T47D (cell line): Measurements from ENCODE around the gene TCHP.

Source experiments
- DNase-seq, 2 experiments: peaks; one replicate each; pipeline versions ENCODE4 v3.0.0 to v3.0.0-alpha.2; 2011 to 2012; ENCODE audit warnings: low read depth in 1 of 2, low spot score in 1 of 2
- JUND ChIP-seq: IDR thresholded peaks from 2 replicates; pipeline ENCODE4 v1.6.1; 2012; ENCODE audit warnings: low read depth
- in situ Hi-C: cut with HindIII; loops from 2 replicates; pipeline ENCODE4 v1.10.0; 2016; ENCODE audit warnings: low sequenced_read_pairs, low pct_unique_long_range_greater_than_20kb

The TCHP gene

GRCh38 chr12:109951751-109952150, 51.7 kb downstream of the TCHP start:
- TF ChIP-seq JUND, result no peak
- in situ Hi-C loops, result no loop called here
- DNase-seq, result no peak

DNA sequence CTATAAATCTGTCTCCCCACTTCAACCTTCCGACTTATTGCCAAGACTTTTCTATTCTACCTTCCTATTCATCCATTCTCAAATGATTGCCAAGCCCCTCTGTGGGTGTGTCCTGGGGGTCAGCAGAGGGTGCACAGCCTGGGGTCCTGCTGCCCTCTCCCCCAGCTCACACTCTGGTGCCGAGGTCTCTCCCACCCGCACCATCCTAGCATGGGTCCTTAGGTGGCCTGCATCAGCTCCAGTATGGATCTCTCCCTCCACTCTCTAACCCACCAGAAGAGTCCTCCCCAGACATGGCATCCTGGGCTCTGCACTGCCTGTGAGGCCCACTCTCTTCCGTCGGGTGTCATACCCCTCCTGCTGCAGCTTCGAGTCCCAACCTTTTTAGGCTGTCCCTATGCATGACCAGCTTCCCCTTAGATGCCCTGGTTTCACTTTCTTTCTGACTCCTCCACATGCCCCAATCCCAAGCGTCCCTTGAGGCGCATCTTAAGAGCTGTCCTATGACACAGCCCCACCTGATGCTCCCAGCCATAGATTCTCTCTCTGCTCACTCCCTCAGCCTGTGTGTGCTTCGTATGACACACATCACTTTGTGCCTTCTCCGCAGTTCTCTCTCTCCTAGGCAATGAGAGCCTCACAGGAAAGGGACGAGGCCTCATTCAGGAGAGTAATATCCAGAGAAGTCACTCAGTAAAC, 52.2 kb downstream of the TCHP start:
- in situ Hi-C loops, result no loop called here
- TF ChIP-seq JUND, result no peak
- no peak for DNase-seq

GRCh38 chr12:109952873-109953272, 52.8 kb downstream of the TCHP start:
- in situ Hi-C loops, result no loop called here
- no peak for TF ChIP-seq JUND
- no peak for DNase-seq

GRCh38 chr12:109953656-109954055, 53.6 kb downstream of the TCHP start:
- DNase-seq, result no peak
- TF ChIP-seq JUND, result no peak
- in situ Hi-C loops, result no loop called here

GRCh38 chr12:109958374-109958773, 58.3 kb downstream of the TCHP start:
- no peak for DNase-seq
- TF ChIP-seq JUND, result no peak
- in situ Hi-C loops, result no loop called here

DNA sequence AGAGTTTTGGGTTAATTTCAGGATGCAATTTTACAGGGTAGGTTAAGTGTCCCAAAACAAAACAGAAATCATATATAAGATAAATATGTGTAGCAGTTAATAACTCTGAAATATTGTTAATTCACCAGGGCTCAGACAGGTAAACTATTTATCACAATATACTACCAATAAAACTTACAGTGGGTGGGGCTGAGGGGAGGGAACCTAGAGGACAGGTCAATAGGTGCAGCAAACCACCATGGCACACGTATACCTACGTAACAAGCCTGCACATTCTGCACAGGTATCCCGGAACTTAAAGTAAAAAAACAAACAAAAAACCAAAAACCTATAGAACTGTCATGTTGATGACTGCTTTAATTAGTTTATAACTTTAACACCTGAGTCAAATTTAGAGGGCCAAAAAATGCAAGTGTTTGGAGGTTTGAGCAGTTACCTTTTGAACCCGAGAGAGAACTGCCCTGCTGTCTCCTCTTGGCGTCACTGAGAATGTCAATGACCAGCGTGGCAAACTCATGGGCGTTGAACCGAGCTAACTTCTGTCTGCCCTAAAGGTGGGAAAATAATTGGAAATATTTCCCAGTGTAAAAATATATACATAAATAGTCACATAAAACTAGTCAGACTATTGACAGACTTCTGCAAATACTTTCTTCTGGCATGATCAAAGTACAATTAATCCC, 59.5 kb downstream of the TCHP start:
- no peak for TF ChIP-seq JUND
- in situ Hi-C loops, result no loop called here
- no peak for DNase-seq

GRCh38 chr12:109961201-109961600, 61.1 kb downstream of the TCHP start:
- no peak for TF ChIP-seq JUND
- in situ Hi-C loops, result no loop called here
- DNase-seq, result no peak

DNA sequence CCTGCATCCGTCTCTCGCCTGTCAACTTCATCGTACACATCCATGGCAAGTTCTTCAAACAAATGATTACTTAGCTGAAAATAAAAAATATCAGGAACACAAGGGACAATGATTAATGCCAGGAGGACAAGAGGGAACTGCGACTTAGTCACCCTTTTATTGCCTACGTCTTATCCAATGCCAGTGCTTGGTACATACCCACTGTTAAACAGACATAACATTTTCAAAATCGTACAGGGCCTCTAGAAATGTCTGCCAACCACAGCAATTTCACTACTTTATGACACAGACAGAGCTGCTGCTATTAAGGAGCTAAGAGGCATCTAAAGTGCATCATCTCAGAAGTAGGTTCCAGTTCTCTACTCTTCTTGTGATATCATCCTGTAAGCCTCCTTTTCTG, 61.5 kb downstream of the TCHP start:
- in situ Hi-C loops, result no loop called here
- TF ChIP-seq JUND, result no peak
- no peak for DNase-seq

- no peak for TF ChIP-seq JUND
- no peak for DNase-seq
- in situ Hi-C loops, result no loop called here
Observed at GRCh38 chr12:109962398-109962797, 62.3 kb downstream of the TCHP start.

DNA sequence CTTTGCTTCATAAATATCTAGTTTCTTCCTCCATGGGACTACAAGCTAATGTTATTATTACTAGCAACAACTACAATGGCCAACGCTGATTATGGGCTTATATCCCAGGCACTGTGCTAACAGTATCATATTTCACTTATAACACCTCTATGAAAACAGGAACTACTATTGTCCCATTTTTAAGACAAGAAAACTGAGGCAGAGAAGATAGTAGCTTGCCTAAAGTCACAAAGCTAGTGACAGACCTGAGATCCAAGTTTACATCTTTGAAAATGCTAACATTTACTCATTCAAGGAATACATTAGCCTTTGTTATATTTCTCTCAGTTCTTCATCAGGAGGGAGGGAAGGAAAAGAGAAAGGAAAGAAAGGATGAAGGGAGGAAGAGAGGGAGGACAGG, 63.3 kb downstream of the TCHP start:
- TF ChIP-seq JUND, result no peak
- in situ Hi-C loops, result no loop called here

DNA sequence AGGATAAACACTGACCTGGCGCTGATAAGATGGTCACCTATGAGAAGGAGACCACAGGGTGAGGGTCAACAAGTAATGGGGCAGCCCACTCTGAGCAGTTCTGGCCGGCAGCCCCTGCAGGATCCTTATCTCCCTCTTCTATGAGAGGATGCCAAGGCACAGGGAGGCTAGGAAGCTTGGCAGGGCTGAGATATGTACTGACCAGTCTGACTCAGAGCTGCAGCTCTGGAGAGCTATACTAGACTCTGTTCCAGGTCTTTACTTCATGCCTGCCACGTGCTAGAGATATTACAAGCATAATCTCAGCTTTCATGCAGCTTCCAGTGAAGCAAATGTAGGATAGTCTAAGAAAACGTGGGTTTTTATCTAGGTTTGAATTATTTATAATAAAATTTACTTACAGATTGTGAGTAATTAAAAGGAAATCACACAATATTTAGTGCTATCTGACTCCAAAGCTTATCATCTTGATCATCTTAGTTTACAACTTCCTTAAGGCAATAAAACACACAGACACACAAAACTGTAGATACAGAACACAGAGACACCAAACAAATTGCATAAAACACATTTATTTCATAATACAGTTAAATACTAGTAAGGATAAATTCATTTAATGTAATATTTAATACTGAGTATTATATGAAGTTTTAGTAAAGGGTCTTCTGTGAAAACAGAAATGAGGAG, 63.8 kb downstream of the TCHP start:
- in situ Hi-C loops, result no loop called here
- DNase-seq, result no peak
- no peak for TF ChIP-seq JUND

More for the DNA sequence above, 63.3 kb downstream of the TCHP start:
- no peak for DNase-seq

DNA sequence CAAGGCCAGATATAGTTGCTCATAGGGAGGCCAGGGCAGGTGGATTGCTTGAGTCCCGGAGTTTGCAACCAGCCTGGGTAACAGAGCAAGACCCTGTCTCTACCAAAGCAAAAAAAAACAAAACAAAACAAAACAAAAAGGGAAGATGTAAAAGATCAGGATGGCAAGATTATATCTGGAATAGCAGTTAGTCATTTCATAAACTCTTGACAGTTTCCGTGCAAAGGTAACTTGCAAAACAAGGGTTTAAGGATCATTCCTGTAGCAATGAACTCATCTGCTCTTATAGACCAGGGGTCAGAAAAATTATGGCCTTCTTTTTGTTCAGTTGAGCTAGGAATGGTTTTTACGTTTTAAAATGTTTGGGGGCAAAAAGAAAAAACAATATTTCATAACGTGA, 66.5 kb downstream of the TCHP start:
- TF ChIP-seq JUND, result no peak
- in situ Hi-C loops, result no loop called here
- no peak for DNase-seq

- in situ Hi-C loops, result no loop called here
- TF ChIP-seq JUND, result no peak
- DNase-seq, result no peak
Observed at GRCh38 chr12:109967383-109968031, 67.4 kb downstream of the TCHP start.
